Left lung (tissue), 10 donors: ENCODE results near the gene TPMT. TPM values are rescaled to one million over a fixed set of nuclear protein-coding genes. Genes with fewer than 3 reads are reported as not detected.
A peak's percentile ranks its signal among the peaks of the same experiment; 100 is the strongest.

Source experiments
- ATAC-seq: fragments of 200-7000 bp; cut with Tn5 transposase; one replicate; pipeline ENCODE4 v1.9.1; 2020; ENCODE audit warnings: moderate library complexity
- DNase-seq, 4 donors: peaks; one replicate each; pipeline ENCODE4 v3.0.0-alpha.2; 2013 to 2020
- H3K27ac ChIP-seq, 2 donors: fragments of 200-600 bp; sonication (generic) in 1 of 2; one replicate each; pipeline versions ENCODE4 v1.5.0 to v1.8.0; 2020 to 2021
- H3K27me3 ChIP-seq, 2 donors: fragments of 200-600 bp; sonication (generic) in 1 of 2; one replicate each; pipeline versions ENCODE4 v1.5.0 to v1.8.0; 2020 to 2021
- H3K36me3 ChIP-seq, 2 donors: fragments of 200-600 bp; sonication (generic) in 1 of 2; one replicate each; pipeline versions ENCODE4 v1.5.0 to v1.8.0; 2020 to 2021
- H3K4me1 ChIP-seq, 2 donors: fragments of 200-600 bp; one replicate each; pipeline ENCODE4 v1.8.0; 2021
- H3K4me3 ChIP-seq, 2 donors: fragments of 200-600 bp; sonication (generic) in 1 of 2; one replicate each; pipeline versions ENCODE4 v1.5.0 to v1.8.0; 2020 to 2021; ENCODE audit warnings: mild to moderate bottlenecking in 1 of 2
- H3K9me3 ChIP-seq, 2 donors: fragments of 200-600 bp; sonication (generic) in 1 of 2; one replicate each; pipeline versions ENCODE4 v1.5.0 to v1.8.0; 2020 to 2021
- CTCF ChIP-seq, 2 donors: fragments of 200-600 bp; sonication (generic) in 1 of 2; IDR thresholded peaks; one replicate each; pipeline versions ENCODE4 v1.5.0 to v1.8.0; 2021; ENCODE audit warnings: antibody characterized with exemption in 2 of 2
- intact Hi-C, 2 donors: fragments of 100-400 bp; cut with DNase I; formaldehyde crosslinking; loops; one replicate each; pipeline versions ENCODE4 v1.11.2 to v1.14.2; 2022
- polyA plus RNA-seq, 6 donors: library from polyadenylated mRNA; unstranded; fragments of 120-200 nt; gene quantifications; one replicate each; pipeline ENCODE4 v1.2.1, GENCODE V29; 2013; ENCODE audit not compliant: insufficient read length in 6 of 6
- total RNA-seq, 2 donors: library from RNA; stranded (reverse); fragmentation: NEBNext Ultra II Directional; extraction: Animal tissue kit (Norgen Biotek cat#: 25700); gene quantifications; one replicate each; pipeline ENCODE4 v1.2.1, GENCODE V29; 2021
- donor health status: DM: no; HTN: yes; CAD: no.
- donor health status: DM: no; HTN: no; CAD: no.

TPMT gene
- total and polyA plus RNA-seq, 8 donors, result 12.1 to 16.3 (median 14.8) TPM

GRCh38 chr6:18096423-18096822 lies 58.5 kb downstream of the TPMT start:
- no peaks in the 10 kb centered on the region for H3K9me3 ChIP-seq
- H3K36me3 ChIP-seq, result no peaks in the 10 kb centered on the region
- no peaks in the 10 kb centered on the region for H3K4me1 ChIP-seq
- intact Hi-C loops, result no loop called here
- no peak for TF ChIP-seq CTCF (IDR thresholded peaks at IDR 0.05)
- DNase-seq (no peak), ATAC-seq (no peak)
- H3K27me3 ChIP-seq, result no peaks in the 10 kb centered on the region
- no peak overlapping the region for H3K4me3 ChIP-seq
- no peak overlapping the region for H3K27ac ChIP-seq

- intact Hi-C loops, result no loop called here
- H3K27me3 ChIP-seq, result no peaks in the 10 kb centered on the region
- no peak overlapping the region for H3K4me3 ChIP-seq
- DNase-seq (no peak), ATAC-seq (no peak)
- TF ChIP-seq CTCF (IDR thresholded peaks at IDR 0.05), result no peak
- peaks cover 0 to 7% of the 10 kb centered on the region in 2 donors for H3K9me3 ChIP-seq
- no peak overlapping the region for H3K27ac ChIP-seq
- H3K36me3 ChIP-seq, result no peaks in the 10 kb centered on the region
- no peaks in the 10 kb centered on the region for H3K4me1 ChIP-seq
Measured at GRCh38 chr6:18091382-18091781, 63.5 kb downstream of the TPMT start.

- Histone ChIP-seq H3K4me1 (no peaks in the 10 kb centered on the region), H3K27me3 (no peaks in the 10 kb centered on the region), H3K27ac (no peak overlapping the region), H3K36me3 (no peaks in the 10 kb centered on the region), H3K9me3 (peaks cover 0 to 7% of the 10 kb centered on the region in 2 donors), H3K4me3 (no peak overlapping the region)
- no peak for DNase-seq
- ATAC-seq, result no peak
- intact Hi-C loops, result no loop called here
- no peak for TF ChIP-seq CTCF (IDR thresholded peaks at IDR 0.05)
Measured at GRCh38 chr6:18090349-18090786, 64.5 kb downstream of the TPMT start.

- H3K27ac ChIP-seq, result no peak overlapping the region
- H3K9me3 ChIP-seq, result peaks cover 0 to 7% of the 10 kb centered on the region in 2 donors
- intact Hi-C loops, result no loop called here
- no peak for TF ChIP-seq CTCF (IDR thresholded peaks at IDR 0.05)
- no peaks in the 10 kb centered on the region for H3K36me3 ChIP-seq
- peak; percentile 95 for ATAC-seq
- peak in 2 of 4 donors; percentile 56 to 66 for DNase-seq
- H3K4me1 ChIP-seq, result no peaks in the 10 kb centered on the region
- no peaks in the 10 kb centered on the region for H3K27me3 ChIP-seq
- no peak overlapping the region for H3K4me3 ChIP-seq
Measured at GRCh38 chr6:18088419-18089296, 66.2 kb downstream of the TPMT start.

- Histone ChIP-seq H3K9me3 (peaks cover 0 to 7% of the 10 kb centered on the region in 2 donors), H3K4me1 (no peaks in the 10 kb centered on the region), H3K36me3 (no peaks in the 10 kb centered on the region), H3K27me3 (no peaks in the 10 kb centered on the region), H3K27ac (no peak overlapping the region), H3K4me3 (no peak overlapping the region)
- no peak for DNase-seq
- intact Hi-C loops, result no loop called here
- no peak for TF ChIP-seq CTCF (IDR thresholded peaks at IDR 0.05)
- no peak for ATAC-seq
Measured at GRCh38 chr6:18087396-18088165, 67.3 kb downstream of the TPMT start.
